Measurements from ENCODE around the gene MAD1L1. TPM values are rescaled to one million over a fixed set of nuclear protein-coding genes. Genes with fewer than 3 reads are reported as not detected.

Gene MAD1L1
- total and polyA plus RNA-seq, 2 donors (not counting 3 experiments of a cell fraction or from before 2014, with no cell fraction given) = 34.1 to 42.3 TPM

DNA sequence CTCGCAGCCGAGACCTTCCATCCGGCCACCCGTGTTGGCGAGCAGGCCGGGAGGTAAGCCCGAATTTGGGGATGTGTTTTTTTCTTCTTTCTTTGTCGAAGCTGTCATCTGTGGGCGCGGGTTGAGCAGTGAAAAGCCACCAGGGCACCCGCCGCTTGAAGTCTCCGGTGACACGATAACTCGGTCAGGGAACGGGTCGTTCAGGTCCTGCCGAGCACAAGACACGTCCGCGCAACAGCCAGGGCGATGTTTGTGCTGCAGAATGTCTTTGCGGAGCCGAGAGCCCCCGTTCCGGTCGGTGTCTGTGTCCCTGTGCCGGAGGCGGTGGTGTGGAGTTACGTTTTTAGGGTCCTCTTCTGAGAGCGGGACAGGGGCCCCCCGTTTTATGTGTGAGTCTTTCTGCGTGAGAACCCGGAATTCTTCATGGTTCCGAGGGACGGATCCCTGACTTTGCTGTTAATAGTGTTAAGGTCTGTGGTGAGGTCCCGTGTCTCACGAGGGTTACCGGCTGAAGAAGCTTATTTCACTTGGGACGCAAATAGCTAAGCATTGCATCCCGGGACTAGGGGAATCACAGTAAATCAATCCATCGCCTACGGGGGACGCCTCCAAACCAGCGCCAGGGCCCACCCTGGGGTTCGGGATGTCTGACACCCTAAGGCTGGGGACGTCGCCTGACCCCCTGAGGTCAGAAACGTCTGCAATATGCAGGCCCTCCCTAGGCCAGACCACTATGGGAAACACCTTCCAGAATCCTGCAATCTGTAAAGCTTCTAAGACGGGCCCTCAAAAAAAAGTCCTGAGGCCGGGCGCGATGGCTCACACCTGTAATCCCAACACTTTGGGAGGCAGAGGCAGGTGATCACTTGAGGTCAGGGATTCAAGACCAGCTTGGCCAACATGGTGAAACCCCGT, 463.2 kb downstream of the MAD1L1 start:
- intact Hi-C loops (cut with micrococcal nuclease) = no loop called here
- no peaks in the 10 kb centered on the region for H3K27me3 ChIP-seq (ENCODE audit: control insufficient read depth in 2 of 2, insufficient read depth in 2 of 2, low read length in 2 of 2)

More for the DNA sequence above, 463.2 kb downstream of the MAD1L1 start:
- ChIA-PET CTCF (interaction anchor here (1.0 kb wide), 1 partner anchor 11 kb away, joined by 3 read pairs; no protein-coding TSS in a partner anchor), POLR2A (no interaction called here)
- FAIRE-seq = no peak
- Histone ChIP-seq H3K9me1 (replicated peaks; ENCODE audit: control insufficient read depth, extremely low read depth, insufficient read depth, low read length) (no peaks in the 10 kb centered on the region), H3K4me2 (ENCODE audit: insufficient read depth, low read length) (no peak overlapping the region), H4K20me1 (replicated peaks; ENCODE audit: control insufficient read depth, extremely low read depth, insufficient read depth, low read length) (no peaks in the 10 kb centered on the region), H3K27ac (ENCODE audit: insufficient read depth, low read depth, low read length) (no peak overlapping the region), H3K9me3 (replicated peaks; ENCODE audit: control insufficient read depth, insufficient read depth, low read length) (no peaks in the 10 kb centered on the region), H2AFZ (ENCODE audit: low read depth, low read length) (no peak overlapping the region), H3K36me3 (ENCODE audit: control insufficient read depth in 2 of 2, extremely low read depth in 1 of 2, insufficient read depth in 2 of 2, low read length in 2 of 2) (no peaks in the 10 kb centered on the region), H3K4me1 (ENCODE audit: control insufficient read depth, extremely low read depth, insufficient read depth, low read length) (no peaks in the 10 kb centered on the region), H3K4me3 (replicated peaks in 1 of 3; ENCODE audit: insufficient read depth in 1 of 3, low read depth in 1 of 3, low read length in 3 of 3) (no peak overlapping the region), H3K79me2 (ENCODE audit: control insufficient read depth, insufficient read depth, low read length) (no peaks in the 10 kb centered on the region), H3K9ac (replicated peaks; ENCODE audit: extremely low read depth, insufficient read depth, low read length) (no peak overlapping the region)
- no peak for DNase-seq (ENCODE audit: low read depth, low spot score)
- no peak for TF ChIP-seq FOS (IDR thresholded peaks at IDR 0.05; ENCODE audit: borderline replicate concordance, insufficient read depth, low read length)
- TF ChIP-seq, protein P1, sequence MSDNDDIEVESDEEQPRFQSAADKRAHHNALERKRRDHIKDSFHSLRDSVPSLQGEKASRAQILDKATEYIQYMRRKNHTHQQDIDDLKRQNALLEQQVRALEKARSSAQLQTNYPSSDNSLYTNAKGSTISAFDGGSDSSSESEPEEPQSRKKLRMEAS (IDR thresholded peaks at IDR 0.05; ENCODE audit: insufficient read depth, insufficient read length) = no peak
- TF ChIP-seq EZH2 (IDR thresholded peaks at IDR 0.05; ENCODE audit: borderline replicate concordance, low read depth, low read length, severe bottlenecking) = no peak
- TF ChIP-seq POLR2A (IDR thresholded peaks at IDR 0.05; ENCODE audit: low read depth, low read length) = no peak
- TF ChIP-seq POLR2AphosphoS5 (IDR thresholded peaks at IDR 0.05; ENCODE audit: insufficient read depth, low read depth, low read length) = no peak
- TF ChIP-seq, protein P2, sequence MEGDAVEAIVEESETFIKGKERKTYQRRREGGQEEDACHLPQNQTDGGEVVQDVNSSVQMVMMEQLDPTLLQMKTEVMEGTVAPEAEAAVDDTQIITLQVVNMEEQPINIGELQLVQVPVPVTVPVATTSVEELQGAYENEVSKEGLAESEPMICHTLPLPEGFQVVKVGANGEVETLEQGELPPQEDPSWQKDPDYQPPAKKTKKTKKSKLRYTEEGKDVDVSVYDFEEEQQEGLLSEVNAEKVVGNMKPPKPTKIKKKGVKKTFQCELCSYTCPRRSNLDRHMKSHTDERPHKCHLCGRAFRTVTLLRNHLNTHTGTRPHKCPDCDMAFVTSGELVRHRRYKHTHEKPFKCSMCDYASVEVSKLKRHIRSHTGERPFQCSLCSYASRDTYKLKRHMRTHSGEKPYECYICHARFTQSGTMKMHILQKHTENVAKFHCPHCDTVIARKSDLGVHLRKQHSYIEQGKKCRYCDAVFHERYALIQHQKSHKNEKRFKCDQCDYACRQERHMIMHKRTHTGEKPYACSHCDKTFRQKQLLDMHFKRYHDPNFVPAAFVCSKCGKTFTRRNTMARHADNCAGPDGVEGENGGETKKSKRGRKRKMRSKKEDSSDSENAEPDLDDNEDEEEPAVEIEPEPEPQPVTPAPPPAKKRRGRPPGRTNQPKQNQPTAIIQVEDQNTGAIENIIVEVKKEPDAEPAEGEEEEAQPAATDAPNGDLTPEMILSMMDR (IDR thresholded peaks at IDR 0.05; ENCODE audit: extremely low read depth in 1 of 2, insufficient read depth in 1 of 2, low read depth in 1 of 2, low read length in 2 of 2) = no peak
- no peak for TF ChIP-seq JUN (IDR thresholded peaks at IDR 0.05; ENCODE audit: borderline replicate concordance, insufficient read depth, insufficient read length, low read depth)
- TF ChIP-seq MYC (IDR thresholded peaks at IDR 0.05; ENCODE audit: low read depth, low read length) = no peak
- TF ChIP-seq GATA2 (IDR thresholded peaks at IDR 0.05; ENCODE audit: insufficient read depth, insufficient read length, low read depth, low read length) = no peak
- dilution Hi-C loops (cut with MboI; ENCODE audit: extremely low pct_ligation_motif_present, low sequenced_read_pairs) = no loop called here
- BruUV-seq (replicated peaks) = no TSS peak
